Lower leg skin (tissue), 4 donors: ENCODE data around the gene GPS2. TPM values are rescaled to one million over a fixed set of nuclear protein-coding genes. Genes with fewer than 3 reads are reported as not detected.

Experiments used
- DNase-seq, 2 donors: peaks; one replicate each; pipeline ENCODE4 v3.0.0-alpha.2; 2019; ENCODE audit warnings: low spot score in 2 of 2
- H3K4me3 ChIP-seq: fragments of 200-600 bp; sonication (generic); 2 replicates; pipeline ENCODE4 v1.5.1; 2017; ENCODE audit warnings: mild to moderate bottlenecking, low read depth; ENCODE audit not compliant: poor library complexity, severe bottlenecking
- POLR2A ChIP-seq, 2 donors: fragments of 450-650 bp; IDR thresholded peaks; one replicate each; pipeline ENCODE4 v1.6.1; 2016 to 2017; ENCODE audit warnings: antibody characterized with exemption in 2 of 2, mild to moderate bottlenecking in 1 of 2, moderate library complexity in 1 of 2
- WGBS, 2 donors: methylation state at CpG; one replicate each; pipeline ENCODE4 v1.1.5; 2018; 5-methylcytosine and 5-hydroxymethylcytosine counted together
- intact Hi-C: fragments of 100-400 bp; cut with DNase I; formaldehyde crosslinking; loops from one replicate; pipeline ENCODE4 v1.15.0; 2023; ENCODE audit warnings: low total_unique reads
- total RNA-seq, 4 donors: library from RNA; depleted of rRNA; stranded (reverse); fragments of >200 nt; gene quantifications; one replicate each; pipeline ENCODE4 v1.1.0, GENCODE V29; 2016
- TF ChIP-seq, protein P1 (sequence below), 3 donors: fragments of 450-650 bp; IDR thresholded peaks; one replicate each; pipeline ENCODE4 v1.5.1; 2016; ENCODE audit warnings: antibody characterized with exemption in 3 of 3, mild to moderate bottlenecking in 3 of 3, moderate library complexity in 2 of 3

Gene GPS2
- total RNA-seq, 4 donors from 2014 or later = 48.8 to 93.6 (median 79.3) TPM

DNA sequence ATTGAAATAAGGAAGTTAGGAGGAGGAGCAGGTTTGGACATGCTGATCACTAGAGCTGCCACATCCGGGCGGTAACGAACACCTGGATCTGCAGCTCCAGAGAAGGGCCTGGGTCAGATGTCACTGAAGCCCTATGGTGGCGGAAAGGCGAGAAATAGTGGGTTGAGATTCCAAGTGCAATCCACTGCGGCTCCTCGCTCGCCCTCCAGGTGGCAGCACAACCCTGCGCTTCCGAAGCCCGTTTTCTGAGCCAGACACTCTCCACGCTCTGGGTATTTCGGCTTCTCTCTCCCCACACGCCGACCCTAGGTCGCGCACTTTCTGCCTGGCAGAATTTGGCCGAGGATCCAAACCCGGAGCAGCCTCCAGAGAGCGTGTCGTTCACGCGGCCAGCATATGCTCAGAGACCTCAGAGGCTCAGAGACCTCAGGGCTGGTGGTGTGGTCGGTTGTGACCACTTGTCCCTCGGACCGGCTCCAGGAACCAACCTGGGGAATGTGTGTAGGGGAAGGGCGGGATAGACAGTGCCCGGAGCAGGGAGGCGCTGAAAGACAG lies 34.6 kb downstream of the GPS2 start:
- 0 to 1% methylated on average over 29 of the region's 29 CpGs for WGBS, 2 donors
- TF ChIP-seq, protein P1, sequence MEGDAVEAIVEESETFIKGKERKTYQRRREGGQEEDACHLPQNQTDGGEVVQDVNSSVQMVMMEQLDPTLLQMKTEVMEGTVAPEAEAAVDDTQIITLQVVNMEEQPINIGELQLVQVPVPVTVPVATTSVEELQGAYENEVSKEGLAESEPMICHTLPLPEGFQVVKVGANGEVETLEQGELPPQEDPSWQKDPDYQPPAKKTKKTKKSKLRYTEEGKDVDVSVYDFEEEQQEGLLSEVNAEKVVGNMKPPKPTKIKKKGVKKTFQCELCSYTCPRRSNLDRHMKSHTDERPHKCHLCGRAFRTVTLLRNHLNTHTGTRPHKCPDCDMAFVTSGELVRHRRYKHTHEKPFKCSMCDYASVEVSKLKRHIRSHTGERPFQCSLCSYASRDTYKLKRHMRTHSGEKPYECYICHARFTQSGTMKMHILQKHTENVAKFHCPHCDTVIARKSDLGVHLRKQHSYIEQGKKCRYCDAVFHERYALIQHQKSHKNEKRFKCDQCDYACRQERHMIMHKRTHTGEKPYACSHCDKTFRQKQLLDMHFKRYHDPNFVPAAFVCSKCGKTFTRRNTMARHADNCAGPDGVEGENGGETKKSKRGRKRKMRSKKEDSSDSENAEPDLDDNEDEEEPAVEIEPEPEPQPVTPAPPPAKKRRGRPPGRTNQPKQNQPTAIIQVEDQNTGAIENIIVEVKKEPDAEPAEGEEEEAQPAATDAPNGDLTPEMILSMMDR (IDR thresholded peaks at IDR 0.05) = peak in 1 of 3 donors; percentile 98
- TF ChIP-seq POLR2A (IDR thresholded peaks at IDR 0.05) = no peak
- DNase-seq = peak; percentile 69 to 96
- peak overlapping the region; percentile 6 for H3K4me3 ChIP-seq
- intact Hi-C loops = loop anchor here (2.0 kb wide), 1 partner anchor 62 kb away; no protein-coding TSS in a partner anchor

DNA sequence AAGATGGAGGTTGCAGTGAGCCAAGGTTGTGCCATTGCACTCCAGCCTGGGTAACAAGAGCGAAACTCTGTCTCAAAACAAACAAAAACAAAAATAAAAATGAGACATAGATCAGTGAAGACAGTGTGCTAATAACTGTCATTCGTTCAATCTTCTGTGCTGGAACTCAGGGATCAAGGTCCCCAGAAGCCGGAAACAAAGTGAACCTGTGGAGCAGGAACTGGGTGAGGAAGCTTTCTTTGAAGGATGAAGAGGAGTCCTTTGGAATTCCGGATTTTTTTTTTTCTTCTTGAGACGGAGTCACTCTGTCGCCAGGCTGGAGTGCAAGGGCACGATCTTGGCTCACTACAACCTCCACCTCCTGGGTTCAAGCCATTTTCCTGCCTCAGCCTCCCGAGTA lies 35.7 kb downstream of the GPS2 start:
- intact Hi-C loops = no loop called here
- no peak for DNase-seq
- no peak overlapping the region for H3K4me3 ChIP-seq
- WGBS, 2 donors = 78 to 81% methylated on average over 8 of the region's 8 CpGs
- TF ChIP-seq, protein P1 (IDR thresholded peaks at IDR 0.05) = no peak
- TF ChIP-seq POLR2A (IDR thresholded peaks at IDR 0.05) = no peak

DNA sequence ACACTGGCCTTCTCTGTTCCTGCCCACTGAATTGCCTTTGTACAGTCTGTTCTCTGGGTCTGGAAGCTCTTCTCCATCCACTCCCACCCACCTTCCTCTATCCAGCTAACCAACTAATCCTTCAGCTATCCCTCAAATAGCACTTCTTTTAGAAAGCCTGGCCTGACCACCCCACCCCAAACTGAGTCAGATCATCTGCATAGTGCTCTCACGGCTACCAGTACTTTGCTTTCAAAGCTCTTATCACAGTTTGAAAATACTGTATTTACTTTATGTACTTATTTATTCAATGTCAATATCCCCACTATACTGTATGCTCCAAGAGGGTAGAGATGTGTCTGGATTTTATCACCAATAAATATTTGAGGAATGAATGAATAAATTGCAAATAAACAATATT lies 48.4 kb downstream of the GPS2 start:
- intact Hi-C loops = no loop called here

DNA sequence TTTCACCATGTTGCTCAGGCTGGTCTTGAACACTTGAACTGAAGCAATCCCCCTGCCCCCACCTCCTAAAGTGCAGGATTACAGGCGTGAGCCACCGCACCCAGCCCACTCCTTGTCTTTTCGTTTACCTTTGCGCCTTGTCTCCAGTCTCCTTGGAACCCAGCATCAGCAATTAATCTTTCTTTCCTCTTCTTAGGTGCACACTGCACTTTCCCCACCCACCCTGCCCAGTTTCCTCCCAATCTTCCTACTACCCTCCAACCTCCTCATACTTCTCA lies 51.4 kb downstream of the GPS2 start:
- 48 to 54% methylated on average over 4 of the region's 4 CpGs for WGBS, 2 donors
- DNase-seq = no peak
- no peak overlapping the region for H3K4me3 ChIP-seq
- intact Hi-C loops = no loop called here
- TF ChIP-seq POLR2A (IDR thresholded peaks at IDR 0.05) = no peak
- TF ChIP-seq, protein P1 (IDR thresholded peaks at IDR 0.05) = no peak

More for the DNA sequence above, 48.4 kb downstream of the GPS2 start:
- H3K4me3 ChIP-seq = no peak overlapping the region
- no peak for TF ChIP-seq POLR2A (IDR thresholded peaks at IDR 0.05)
- TF ChIP-seq, protein P1 (IDR thresholded peaks at IDR 0.05) = no peak
- no peak for DNase-seq
- WGBS, 2 donors = 64 to 70% methylated on average over 1 of the region's 1 CpG

DNA sequence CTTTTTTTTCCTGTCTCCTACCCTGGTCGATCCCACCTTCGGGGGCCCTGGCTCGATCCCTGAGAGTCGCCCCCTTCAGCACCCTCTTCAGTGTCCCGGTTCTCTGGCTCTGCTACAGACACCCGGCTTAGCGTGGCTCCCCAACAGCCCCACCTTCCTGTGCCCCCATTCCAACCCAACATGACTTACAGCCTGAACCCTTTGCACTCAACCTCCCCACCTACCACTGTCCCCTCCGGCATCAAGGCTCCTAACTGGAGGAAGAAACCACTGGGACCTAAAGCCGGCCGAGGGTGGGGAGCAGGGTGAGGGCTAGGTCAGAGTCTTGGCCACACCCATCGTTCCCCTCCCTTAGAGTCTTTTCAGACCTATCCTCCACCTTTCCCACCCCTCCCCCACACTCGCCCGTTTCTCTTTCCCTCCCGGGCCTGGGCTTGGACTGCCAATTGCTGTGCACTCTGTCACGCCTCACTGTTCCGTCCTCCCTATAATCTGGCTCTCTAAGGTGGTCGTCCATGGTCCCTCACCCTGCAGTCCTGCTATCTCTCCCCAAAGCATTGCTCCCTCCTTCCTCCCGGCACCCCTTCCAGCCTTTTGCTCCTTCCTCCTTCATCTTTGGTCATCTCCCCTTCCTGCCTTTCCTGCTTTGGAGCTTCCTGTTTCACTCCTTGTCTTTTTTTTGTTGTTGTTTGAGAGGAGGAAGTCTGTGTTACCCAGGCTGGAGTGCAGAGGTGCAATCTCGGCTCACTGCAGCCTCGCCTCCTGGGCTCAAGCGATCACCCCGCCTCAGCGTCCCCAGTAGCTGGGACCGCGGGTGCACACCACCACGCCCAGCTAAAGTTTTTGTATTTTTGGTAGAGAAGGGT lies 52.0 kb downstream of the GPS2 start:
- intact Hi-C loops = no loop called here
- no peak for DNase-seq
- no peak for TF ChIP-seq POLR2A (IDR thresholded peaks at IDR 0.05)
- TF ChIP-seq, protein P1 (IDR thresholded peaks at IDR 0.05) = no peak
- H3K4me3 ChIP-seq = no peak overlapping the region
- 11 to 13% methylated on average over 26 of the region's 26 CpGs for WGBS, 2 donors

Other genes with a start within 250 kb of the GPS2 start
- gene CLEC10A, start 235.1 kb downstream of the GPS2 start, total RNA-seq = 1 to 10 TPM in 2 of 4 donors, under 1 TPM in 2; 0.46 to 5.4 (median 1.9) TPM
- gene ASGR2, start 200.5 kb downstream of the GPS2 start, total RNA-seq = 10 to 100 TPM in 1 of 4 donors, 1 to 10 TPM in 3; 6.7 to 10.1 (median 8.7) TPM
- gene ASGR1, start 136.0 kb downstream of the GPS2 start, total RNA-seq = 1 to 10 TPM; 1.3 to 6.6 (median 4.2) TPM
- 1 to 10 TPM; 2.7 to 7.7 (median 4.7) TPM for gene DLG4, start 95.5 kb downstream of the GPS2 start, total RNA-seq
- gene ACADVL, start 95.4 kb downstream of the GPS2 start, total RNA-seq = 1,000 to 10,000 TPM in 1 of 4 donors, 100 to 1,000 TPM in 3; 703 to 1,179 (median 863) TPM
- 10 to 100 TPM; 51.7 to 87.5 (median 67.8) TPM for gene DVL2, start 80.8 kb downstream of the GPS2 start, total RNA-seq
- 10 to 100 TPM; 23.4 to 32.5 (median 27.9) TPM for gene PHF23, start 75.9 kb downstream of the GPS2 start, total RNA-seq
- 100 to 1,000 TPM; 253 to 667 (median 538) TPM for gene GABARAP, start 72.9 kb downstream of the GPS2 start, total RNA-seq
- gene CTDNEP1, start 63.6 kb downstream of the GPS2 start, total RNA-seq = 10 to 100 TPM; 55.3 to 79.2 (median 70.4) TPM
- 10 to 100 TPM; 10.8 to 20.6 (median 17.1) TPM for gene ELP5, start 63.1 kb downstream of the GPS2 start, total RNA-seq
- gene CLDN7, start 52.9 kb downstream of the GPS2 start, total RNA-seq = 10 to 100 TPM in 3 of 4 donors, 1 to 10 TPM in 1; 6.7 to 25.6 (median 14.4) TPM
- 10 to 100 TPM in 2 of 4 donors, 1 to 10 TPM in 2; 4.3 to 13.6 (median 8.4) TPM for gene SLC2A4, start 33.6 kb downstream of the GPS2 start, total RNA-seq
- 1 to 10 TPM in 3 of 4 donors, under 1 TPM in 1; 0.17 to 8.0 (median 2.4) TPM for gene YBX2, start 20.7 kb downstream of the GPS2 start, total RNA-seq
- gene EIF5A, start 7.7 kb downstream of the GPS2 start, total RNA-seq = 100 to 1,000 TPM; 203 to 261 (median 221) TPM
- gene NEURL4, start 14.0 kb upstream of the GPS2 start, total RNA-seq = 10 to 100 TPM; 13.3 to 44.8 (median 22.3) TPM
- 1 to 10 TPM; 2.9 to 5.6 (median 3.8) TPM for gene ACAP1, start 21.2 kb upstream of the GPS2 start, total RNA-seq
- gene KCTD11, start 36.8 kb upstream of the GPS2 start, total RNA-seq = 10 to 100 TPM; 30.3 to 65.4 (median 42.8) TPM
- gene TMEM95, start 39.8 kb upstream of the GPS2 start, total RNA-seq = not detected
- 10 to 100 TPM; 13.0 to 25.4 (median 19.7) TPM for gene TNK1, start 65.7 kb upstream of the GPS2 start, total RNA-seq
- 10 to 100 TPM; 21.6 to 38.1 (median 24.5) TPM for gene PLSCR3, start 79.2 kb upstream of the GPS2 start, total RNA-seq
- gene TMEM256, start 88.7 kb upstream of the GPS2 start, total RNA-seq = 10 to 100 TPM; 56.1 to 90.8 (median 65.5) TPM
- gene NLGN2, start 92.5 kb upstream of the GPS2 start, total RNA-seq = 1 to 10 TPM; 5.5 to 9.6 (median 6.4) TPM
- not detected for gene SPEM1, start 105.0 kb upstream of the GPS2 start, total RNA-seq
- not detected for gene SPEM2, start 110.3 kb upstream of the GPS2 start, total RNA-seq
- not detected for gene SPEM3, start 113.5 kb upstream of the GPS2 start, total RNA-seq
- gene TMEM102, start 120.1 kb upstream of the GPS2 start, total RNA-seq = 10 to 100 TPM; 15.5 to 23.2 (median 22.1) TPM
- gene FGF11, start 124.2 kb upstream of the GPS2 start, total RNA-seq = 10 to 100 TPM; 12.5 to 15.0 (median 13.9) TPM
- 10 to 100 TPM in 3 of 4 donors, 1 to 10 TPM in 1; 7.8 to 16.0 (median 13.6) TPM for gene CHRNB1, start 129.7 kb upstream of the GPS2 start, total RNA-seq
- gene ZBTB4, start 164.3 kb upstream of the GPS2 start, total RNA-seq = 10 to 100 TPM; 40.4 to 52.3 (median 47.7) TPM
- gene SLC35G6, start 166.1 kb upstream of the GPS2 start, total RNA-seq = not detected
- 100 to 1,000 TPM in 3 of 4 donors, 10 to 100 TPM in 1; 93.9 to 120 (median 110) TPM for gene POLR2A, start 169.0 kb upstream of the GPS2 start, total RNA-seq
- gene TNFSF12, start 233.7 kb upstream of the GPS2 start, total RNA-seq = 10 to 100 TPM in 3 of 4 donors, 1 to 10 TPM in 1; 9.9 to 31.7 (median 20.9) TPM
- 10 to 100 TPM in 3 of 4 donors, 1 to 10 TPM in 1; 7.6 to 30.6 (median 17.6) TPM for gene TNFSF13, start 243.4 kb upstream of the GPS2 start, total RNA-seq
- 10 to 100 TPM; 39.5 to 53.0 (median 48.7) TPM for gene SENP3, start 246.6 kb upstream of the GPS2 start, total RNA-seq